Measurements from ENCODE around the gene GRID2. TPM values are rescaled to one million over a fixed set of nuclear protein-coding genes. Genes with fewer than 3 reads are reported as not detected.

The GRID2 gene
- total and polyA plus RNA-seq, 4 donors, result under 0.01 to 0.02 TPM; not detected in 2

GRCh38 chr4:92519727-92520126 is 216.0 kb downstream of the GRID2 start:
- Histone ChIP-seq H3K36me3 (ENCODE audit: control insufficient read depth in 4 of 4, insufficient read depth in 3 of 4, low read depth in 1 of 4, low read length in 3 of 4) (no peaks in the 10 kb centered on the region), H3K9me3 (ENCODE audit: control insufficient read depth in 4 of 4, low read length in 3 of 4) (no peaks in the 10 kb centered on the region), H3K27me3 (ENCODE audit: control insufficient read depth in 4 of 4, insufficient read depth in 4 of 4, low read length in 3 of 4) (no peaks in the 10 kb centered on the region), H3K4me1 (ENCODE audit: control insufficient read depth in 4 of 4, insufficient read depth in 4 of 4, low read length in 3 of 4) (no peaks in the 10 kb centered on the region), H3K27ac (ENCODE audit: low read depth in 1 of 2, low read length in 2 of 2) (no peak overlapping the region), H3K9ac (ENCODE audit: low read depth in 1 of 2, low read length in 2 of 2) (no peak overlapping the region), H3K4me3 (ENCODE audit: low read depth in 1 of 3, low read length in 3 of 3) (no peak overlapping the region)
- 82% methylated on average over 3 of the region's 3 CpGs for WGBS
- DNase-seq (ENCODE audit: low spot score), result no peak
- TF ChIP-seq ATF3 (IDR thresholded peaks at IDR 0.05), result no peak

GRCh38 chr4:92520563-92520962 is 216.8 kb downstream of the GRID2 start:
- Histone ChIP-seq H3K27me3 (ENCODE audit: control insufficient read depth in 4 of 4, insufficient read depth in 4 of 4, low read length in 3 of 4) (no peaks in the 10 kb centered on the region), H3K27ac (ENCODE audit: low read depth in 1 of 2, low read length in 2 of 2) (no peak overlapping the region), H3K9me3 (ENCODE audit: control insufficient read depth in 4 of 4, low read length in 3 of 4) (no peaks in the 10 kb centered on the region), H3K4me1 (ENCODE audit: control insufficient read depth in 4 of 4, insufficient read depth in 4 of 4, low read length in 3 of 4) (no peaks in the 10 kb centered on the region), H3K9ac (ENCODE audit: low read depth in 1 of 2, low read length in 2 of 2) (no peak overlapping the region), H3K4me3 (ENCODE audit: low read depth in 1 of 3, low read length in 3 of 3) (no peak overlapping the region), H3K36me3 (ENCODE audit: control insufficient read depth in 4 of 4, insufficient read depth in 3 of 4, low read depth in 1 of 4, low read length in 3 of 4) (no peaks in the 10 kb centered on the region)
- no peak for TF ChIP-seq HNF4A (conservative IDR thresholded peaks at IDR 0.05)
- TF ChIP-seq JUND (IDR thresholded peaks at IDR 0.05), result no peak
- TF ChIP-seq MAX (IDR thresholded peaks at IDR 0.05), result no peak
- no peak for TF ChIP-seq ATF3 (IDR thresholded peaks at IDR 0.05)
- no peak for TF ChIP-seq FOXA1 (IDR thresholded peaks at IDR 0.05)
- no peak for TF ChIP-seq ZBTB33 (IDR thresholded peaks at IDR 0.05)
- TF ChIP-seq YY1 (IDR thresholded peaks at IDR 0.05), result no peak
- TF ChIP-seq TAF1 (conservative IDR thresholded peaks at IDR 0.05), result no peak
- no peak for TF ChIP-seq RAD21 (IDR thresholded peaks at IDR 0.05)
- no peak for TF ChIP-seq NR2F2 (IDR thresholded peaks at IDR 0.05)
- no peak for TF ChIP-seq REST (IDR thresholded peaks at IDR 0.05)
- no peak for TF ChIP-seq SP1 (IDR thresholded peaks at IDR 0.05)
- TF ChIP-seq RXRA (IDR thresholded peaks at IDR 0.05), result no peak
- TF ChIP-seq GABPA (IDR thresholded peaks at IDR 0.05 in 1 of 2, conservative IDR thresholded peaks at IDR 0.05 in 1 of 2), result no peak
- no peak for TF ChIP-seq CTCF (IDR thresholded peaks at IDR 0.05; ENCODE audit: low read depth, low read length, missing input control)
- no peak for TF ChIP-seq HNF4G (IDR thresholded peaks at IDR 0.05)
- TF ChIP-seq FOXA2 (IDR thresholded peaks at IDR 0.05), result no peak
- DNase-seq (ENCODE audit: low spot score), result no peak
- WGBS, result 53% methylated on average over 2 of the region's 2 CpGs

All from liver (tissue), 9 donors.